Stimulated activated CD8-positive, alpha-beta memory T cell treated with anti-CD3 and anti-CD28 coated beads, Interleukin-7, amount 100 ng/mL, for 1 hour (primary cell): ENCODE data around the gene RAB8B.
"Not testable (repeated sequence)": the region's sequence is repeated elsewhere in the genome, so short reads cannot be mapped to it uniquely, and the experiment has no call there.

Experiments used
- DNase-seq, 2 donors: peaks; one replicate each; pipeline ENCODE4 v3.0.0-alpha.2; 2020; ENCODE audit warnings: low read depth in 2 of 2

Gene RAB8B

GRCh38 chr15:63237086-63237485 lies 47.7 kb downstream of the RAB8B start:
- not testable (repeated sequence) for DNase-seq

GRCh38 chr15:63238171-63238570 lies 48.8 kb downstream of the RAB8B start:
- no peak for DNase-seq

- DNase-seq: no peak
Observed at GRCh38 chr15:63238796-63239195, 49.4 kb downstream of the RAB8B start.

- no peak for DNase-seq
Observed at GRCh38 chr15:63240109-63240508, 50.7 kb downstream of the RAB8B start.

GRCh38 chr15:63241316-63241715 lies 51.9 kb downstream of the RAB8B start:
- no peak for DNase-seq

GRCh38 chr15:63243101-63243500 lies 53.7 kb downstream of the RAB8B start:
- DNase-seq: no peak

- no peak for DNase-seq
Observed at GRCh38 chr15:63243776-63244175, 54.4 kb downstream of the RAB8B start.

GRCh38 chr15:63244399-63244798 lies 55.0 kb downstream of the RAB8B start:
- DNase-seq: no peak

GRCh38 chr15:63244976-63245645 lies 55.7 kb downstream of the RAB8B start:
- no peak for DNase-seq

- no peak for DNase-seq
Observed at GRCh38 chr15:63246691-63247469, 57.5 kb downstream of the RAB8B start.

GRCh38 chr15:63250312-63250965 lies 61.0 kb downstream of the RAB8B start:
- DNase-seq: no peak

- no peak for DNase-seq
Observed at GRCh38 chr15:63251701-63252100, 62.3 kb downstream of the RAB8B start.

GRCh38 chr15:63252292-63252691 lies 62.9 kb downstream of the RAB8B start:
- DNase-seq: no peak

GRCh38 chr15:63254991-63255390 lies 65.6 kb downstream of the RAB8B start:
- no peak for DNase-seq

GRCh38 chr15:63255489-63255990 lies 66.1 kb downstream of the RAB8B start:
- no peak for DNase-seq

- no peak for DNase-seq
Observed at GRCh38 chr15:63256433-63257274, 67.2 kb downstream of the RAB8B start.

GRCh38 chr15:63258658-63259057 lies 69.3 kb downstream of the RAB8B start:
- DNase-seq: no peak

- DNase-seq: no peak
Observed at GRCh38 chr15:63260791-63261190, 71.4 kb downstream of the RAB8B start.

GRCh38 chr15:63261311-63261710 lies 71.9 kb downstream of the RAB8B start:
- DNase-seq: no peak

GRCh38 chr15:63263519-63263918 lies 74.1 kb downstream of the RAB8B start:
- DNase-seq: no peak

- DNase-seq: no peak
Observed at GRCh38 chr15:63264688-63265293, 75.4 kb downstream of the RAB8B start.
